K562 (cell line): ENCODE data around the gene ITGBL1. TPM values are rescaled to one million over a fixed set of nuclear protein-coding genes. Genes with fewer than 3 reads are reported as not detected.

Experiments
- ATAC-seq: fragments of 200-7000 bp; cut with Tn5 transposase; 3 replicates; pipeline ENCODE4 v1.9.1; 2020; ENCODE audit warnings: moderate library complexity
- BruUV-seq: library from RNA; stranded (reverse); fragments of 400-500 nt; replicated peaks from 2 replicates; lab custom pipeline; 2021; lab: Mats Ljungman, UMichigan
- CTCF ChIA-PET: fragments of 300-600 bp; formaldehyde crosslinking; extraction: SDS; loops from one replicate; lab custom pipeline; 2021; ENCODE audit warnings: low intra/inter-chr PET ratio; lab: Yijun Ruan, JAX
- POLR2A ChIA-PET: fragments of 300-600, 350-650 bp; sonication (Branson Sonifier 250); formaldehyde crosslinking; extraction: SDS; loops from one replicate; lab custom pipeline; 2021; ENCODE audit warnings: antibody characterized with exemption, inconsistent platforms; lab: Yijun Ruan, JAX
- DNase-seq, 4 experiments: peaks; one replicate each; pipeline versions ENCODE4 v3.0.0 to v3.0.0-alpha.2; 2011 to 2018; ENCODE audit warnings: low spot score in 3 of 4, mixed read lengths in 3 of 4; ENCODE audit errors: extremely low read depth in 1 of 4
- FAIRE-seq: peaks from 2 replicates; lab custom pipeline; 2011; peaks lifted over from hg19 to GRCh38; lab: Jason Lieb, UNC
- H2AFZ ChIP-seq: 2 replicates; pipeline ENCODE4 v1.6.0; 2011; ENCODE audit warnings: low read depth, low read length, control low read depth, inconsistent platforms
- H3K27ac ChIP-seq: fragments of 200-600 bp; 3 replicates; pipeline ENCODE4 v1.8.0; 2011; ENCODE audit warnings: low read depth, mild to moderate bottlenecking, control low read depth, inconsistent platforms, low read length, moderate library complexity, mixed read lengths; ENCODE audit errors: extremely low read depth
- H3K27me3 ChIP-seq, 2 experiments: fragments of 300-600 bp in 1 of 2; 2 replicates in 1 of 2; 3 replicates in 1 of 2; pipeline versions ENCODE4 v1.6.0 to v1.8.0; 2011; ENCODE audit warnings: inconsistent platforms in 2 of 2, low read length in 2 of 2, mild to moderate bottlenecking in 1 of 2, mixed read lengths in 1 of 2, moderate library complexity in 1 of 2; ENCODE audit not compliant: control insufficient read depth in 2 of 2, insufficient read depth in 2 of 2
- H3K36me3 ChIP-seq: fragments of 300-600 bp; 3 replicates; pipeline ENCODE4 v1.8.0; 2011; ENCODE audit warnings: mild to moderate bottlenecking, low read length, inconsistent platforms; ENCODE audit not compliant: control insufficient read depth, insufficient read depth
- H3K4me1 ChIP-seq, 2 experiments: fragments of 200-600 bp in 1 of 2; replicated peaks in 1 of 2; 2 replicates in 1 of 2; 3 replicates in 1 of 2; pipeline versions ENCODE4 v1.5.1 to v1.8.0; 2011; ENCODE audit warnings: inconsistent platforms in 2 of 2, low read length in 2 of 2, mild to moderate bottlenecking in 1 of 2, mixed read lengths in 1 of 2, moderate library complexity in 1 of 2; ENCODE audit not compliant: control insufficient read depth in 2 of 2, insufficient read depth in 2 of 2
- H3K4me2 ChIP-seq: 2 replicates; pipeline ENCODE4 v1.6.1; 2011; ENCODE audit warnings: low read length, control low read depth, inconsistent platforms, mixed read lengths; ENCODE audit not compliant: insufficient read depth
- H3K4me3 ChIP-seq: fragments of 200-600 bp; sonication (generic), shearing (Covaris generic); 2 replicates; pipeline ENCODE4 v1.5.1; 2016; ENCODE audit warnings: control low read depth, inconsistent platforms
- H3K79me2 ChIP-seq: fragments of 200-600 bp; 3 replicates; pipeline ENCODE4 v1.8.0; 2011; ENCODE audit warnings: low read length, inconsistent platforms; ENCODE audit not compliant: control insufficient read depth, insufficient read depth
- H3K9ac ChIP-seq, 2 experiments: 2 replicates each; pipeline versions ENCODE4 v1.6.0 to v1.6.1; 2011; ENCODE audit warnings: low read depth in 2 of 2, low read length in 2 of 2, control low read depth in 1 of 2, inconsistent platforms in 1 of 2, mild to moderate bottlenecking in 1 of 2, mixed read lengths in 1 of 2; ENCODE audit not compliant: insufficient read depth in 1 of 2
- H3K9me1 ChIP-seq: one replicate; pipeline ENCODE4 v1.6.0; 2011; ENCODE audit warnings: inconsistent platforms, mild to moderate bottlenecking, low read length, moderate library complexity; ENCODE audit not compliant: control insufficient read depth, insufficient read depth
- H3K9me3 ChIP-seq: replicated peaks from 2 replicates; pipeline ENCODE4 v1.5.1; 2011; ENCODE audit warnings: low read depth, low read length, inconsistent platforms; ENCODE audit not compliant: control insufficient read depth, insufficient read depth
- H4K20me1 ChIP-seq: replicated peaks from 2 replicates; pipeline ENCODE4 v1.6.1; 2011; ENCODE audit warnings: low read length, inconsistent platforms, mixed read lengths; ENCODE audit not compliant: control insufficient read depth, insufficient read depth
- CHD7 ChIP-seq: fragments of 200-600 bp; sonication (generic); IDR thresholded peaks from one replicate; pipeline ENCODE4 v1.6.1; 2012; ENCODE audit warnings: mild to moderate bottlenecking, low read depth, low read length, inconsistent platforms
- FIP1L1 ChIP-seq: fragments of 200-400 bp; formaldehyde crosslinking; IDR thresholded peaks from 2 replicates; pipeline ENCODE4 v1.6.1; 2018; ENCODE audit warnings: mild to moderate bottlenecking, low read depth, low read length; ENCODE audit not compliant: poor library complexity, severe bottlenecking
- GATA2 ChIP-seq: sonication (generic); formaldehyde crosslinking; IDR thresholded peaks from 2 replicates; pipeline ENCODE4 v1.4.0; 2020; ENCODE audit warnings: mild to moderate bottlenecking, missing genetic modification reagents
- HMBOX1 ChIP-seq: sonication (generic); IDR thresholded peaks from 2 replicates; pipeline ENCODE4 v1.6.1; 2016
- MXI1 ChIP-seq: IDR thresholded peaks from 2 replicates; pipeline ENCODE4 v1.6.1; 2011; ENCODE audit warnings: low read depth, mild to moderate bottlenecking, improper control_type of control experiment, low read length
- RFX7 ChIP-seq: fragments of 250-450 bp; sonication (Bioruptor Pico); IDR thresholded peaks from 2 replicates; pipeline ENCODE4 v1.5.1; 2021; ENCODE audit warnings: mild to moderate bottlenecking
- ZFP30 ChIP-seq: fragments of 250-450 bp; sonication (Bioruptor Pico); IDR thresholded peaks from 2 replicates; pipeline ENCODE4 v1.8.0; 2022; ENCODE audit warnings: moderate library complexity, mild to moderate bottlenecking, inconsistent platforms, borderline replicate concordance
- WGBS: fragments of 100-300 bp; shearing (Covaris generic); methylation state at CpG from one replicate; pipeline ENCODE4 v1.1.6; 2016; ENCODE audit warnings: low coverage, mixed read lengths; ENCODE audit not compliant: insufficient coverage; ENCODE audit errors: missing lambda C conversion rate; 5-methylcytosine and 5-hydroxymethylcytosine counted together
- in situ Hi-C: fragments of 300-500 bp; cut with MboI; formaldehyde crosslinking; loops from 4 replicates; pipeline ENCODE4 v1.15.0; 2018; ENCODE audit warnings: inconsistent platforms, mixed read lengths
- intact Hi-C: fragments of 100-400 bp; cut with micrococcal nuclease; formaldehyde crosslinking; loops from 2 replicates; pipeline ENCODE4 v1.14.2; 2022
- polyA plus RNA-seq, 8 experiments: library from polyadenylated mRNA; depleted of rRNA in 4 of 8; stranded (reverse) in 5 of 8; unstranded in 3 of 8; fragments of >200 nt; fragmentation: Nextera tagmentation in 2 of 8; fragmentation: Illumina TruSeq in 1 of 8; extraction: Ambion mirVana in 2 of 8; extraction: Trizol in 1 of 8; gene quantifications; 2 replicates each; pipeline versions ENCODE4 v1.2.1 to v1.2.3, GENCODE V29; 2011 to 2014; ENCODE audit warnings: inconsistent platforms in 1 of 8, missing spikeins in 1 of 8
- total RNA-seq, 7 experiments: library from RNA; depleted of rRNA in 6 of 7; stranded (reverse); fragments of >200 nt in 6 of 7; fragmentation: Illumina TruSeq in 2 of 7; extraction: Trizol in 2 of 7; gene quantifications; 2 replicates each; pipeline versions ENCODE4 v1.2.1 to v1.2.3, GENCODE V29; 2011 to 2021; ENCODE audit warnings: low replicate concordance in 1 of 7

The ITGBL1 gene
- total and polyA plus RNA-seq, 9 of the 15 experiments (the other 6 are each of a cell fraction or from before 2014, with no cell fraction given): 0.04 to 0.73 (median 0.32) TPM; not detected in 1

GRCh38 chr13:101522607-101523006 lies 70.1 kb downstream of the ITGBL1 start:
- Histone ChIP-seq H3K79me2 (no peaks in the 10 kb centered on the region), H3K9ac (no peak overlapping the region), H3K27ac (no peak overlapping the region), H2AFZ (no peak overlapping the region), H3K36me3 (no peaks in the 10 kb centered on the region), H3K9me1 (no peaks in the 10 kb centered on the region), H3K9me3 (no peaks in the 10 kb centered on the region), H3K4me2 (no peak overlapping the region), H3K4me1 (no peaks in the 10 kb centered on the region), H3K4me3 (no peak overlapping the region), H4K20me1 (no peaks in the 10 kb centered on the region), H3K27me3 (no peaks in the 10 kb centered on the region)
- ChIA-PET CTCF (no interaction called here), POLR2A (no interaction called here)
- intact Hi-C loops (no loop called here), in situ Hi-C loops (no loop called here)
- FAIRE-seq (no peak), DNase-seq (no peak), ATAC-seq (no peak)
- WGBS: 0% methylated on average over 5 of the region's 5 CpGs
- no TSS peak for BruUV-seq
- TF ChIP-seq HMBOX1 (no peak), GATA2 (no peak), ZFP30 (CRISPR knock-in tag) (no peak), CHD7 (no peak), MXI1 (no peak), RFX7 (CRISPR knock-in tag) (no peak), FIP1L1 (no peak)
